NCI-H2171 (cell line): Measurements from ENCODE around the gene MB21D2.
"Not testable (repeated sequence)": the region's sequence is repeated elsewhere in the genome, so short reads cannot be mapped to it uniquely, and the experiment has no call there.

Experiments used
- DNase-seq: peaks from one replicate; lab custom pipeline; 2025; lab: John Stamatoyannopoulos, UW

Gene MB21D2

GRCh38 chr3:192802957-192803899 is 114.4 kb downstream of the MB21D2 start:
- peak; percentile 74 for DNase-seq

DNA sequence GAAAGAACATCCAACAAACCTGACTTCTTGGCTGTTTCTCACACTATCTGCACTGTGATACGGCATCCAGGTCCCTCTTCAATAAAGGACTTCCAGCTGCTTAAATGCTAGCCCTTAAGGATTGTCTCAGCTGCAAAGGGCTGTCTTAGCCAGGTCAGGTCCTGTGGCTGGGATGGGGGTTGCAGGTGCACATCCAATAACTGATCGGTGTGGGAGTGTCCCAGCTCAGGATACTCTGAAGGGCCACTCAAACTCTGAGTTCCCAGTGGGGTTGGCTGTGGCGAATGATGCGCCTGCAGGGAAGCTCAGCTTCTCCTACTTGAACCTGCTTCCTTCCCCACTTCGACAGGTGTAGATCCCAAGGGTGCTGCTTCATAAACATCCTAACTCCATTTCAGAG is 115.7 kb downstream of the MB21D2 start:
- no peak for DNase-seq

DNA sequence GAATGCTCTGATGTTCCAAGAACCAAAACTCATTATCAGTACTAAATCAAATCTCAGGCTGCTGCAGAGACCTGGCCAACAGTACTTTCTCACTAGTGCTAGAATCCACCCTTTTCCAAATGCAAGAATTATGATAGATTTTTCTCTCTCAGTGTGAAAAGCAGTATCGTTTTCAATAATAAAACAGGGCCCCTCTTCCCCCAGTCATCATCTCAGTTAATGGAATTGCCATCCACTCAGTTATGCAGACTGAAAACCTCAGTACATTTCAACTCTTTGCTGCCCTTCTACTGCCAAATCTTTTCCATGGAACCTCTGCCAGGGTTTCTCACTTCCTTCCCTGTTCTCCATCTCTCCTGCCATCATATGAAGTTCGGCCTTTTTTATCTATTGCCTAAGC is 117.9 kb downstream of the MB21D2 start:
- DNase-seq: no peak

DNA sequence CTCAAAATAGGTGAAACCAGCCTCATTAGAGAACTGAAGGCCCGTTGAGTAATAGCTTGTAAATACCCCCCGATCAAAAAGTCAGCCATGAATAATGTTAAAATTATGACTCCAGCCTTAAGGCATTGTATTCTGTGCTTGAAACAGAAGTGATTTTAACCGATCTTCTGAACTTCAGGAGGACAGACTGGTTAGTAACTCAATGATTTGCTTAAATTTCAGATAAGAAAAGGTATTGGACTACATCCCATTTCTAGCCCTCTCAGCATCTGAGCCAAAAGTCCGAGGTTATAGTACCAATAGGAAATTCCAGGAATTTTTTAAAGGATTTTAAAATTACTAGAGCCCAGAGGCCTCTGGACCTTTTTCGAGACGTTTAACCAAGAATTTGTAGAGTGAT is 122.6 kb downstream of the MB21D2 start:
- DNase-seq: no peak

DNA sequence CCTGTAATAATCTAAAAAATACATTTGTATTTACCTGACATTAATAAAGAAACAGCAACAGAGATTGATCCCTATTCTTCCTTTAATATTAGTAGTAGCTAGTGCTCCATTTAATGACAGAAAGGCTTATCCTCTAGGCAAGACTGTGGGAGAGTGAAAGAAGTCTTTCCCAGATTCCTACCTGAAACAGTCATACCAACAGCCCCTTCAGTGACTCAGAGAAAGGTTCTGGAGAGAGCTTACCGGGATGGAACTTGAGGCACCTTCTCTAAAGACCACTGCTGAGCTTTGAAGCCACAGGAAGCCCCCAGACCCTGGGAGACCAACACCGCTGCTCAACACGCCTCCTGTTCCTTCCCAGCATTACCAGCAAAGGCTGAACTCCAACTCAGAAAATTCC is 123.4 kb downstream of the MB21D2 start:
- DNase-seq: no peak

DNA sequence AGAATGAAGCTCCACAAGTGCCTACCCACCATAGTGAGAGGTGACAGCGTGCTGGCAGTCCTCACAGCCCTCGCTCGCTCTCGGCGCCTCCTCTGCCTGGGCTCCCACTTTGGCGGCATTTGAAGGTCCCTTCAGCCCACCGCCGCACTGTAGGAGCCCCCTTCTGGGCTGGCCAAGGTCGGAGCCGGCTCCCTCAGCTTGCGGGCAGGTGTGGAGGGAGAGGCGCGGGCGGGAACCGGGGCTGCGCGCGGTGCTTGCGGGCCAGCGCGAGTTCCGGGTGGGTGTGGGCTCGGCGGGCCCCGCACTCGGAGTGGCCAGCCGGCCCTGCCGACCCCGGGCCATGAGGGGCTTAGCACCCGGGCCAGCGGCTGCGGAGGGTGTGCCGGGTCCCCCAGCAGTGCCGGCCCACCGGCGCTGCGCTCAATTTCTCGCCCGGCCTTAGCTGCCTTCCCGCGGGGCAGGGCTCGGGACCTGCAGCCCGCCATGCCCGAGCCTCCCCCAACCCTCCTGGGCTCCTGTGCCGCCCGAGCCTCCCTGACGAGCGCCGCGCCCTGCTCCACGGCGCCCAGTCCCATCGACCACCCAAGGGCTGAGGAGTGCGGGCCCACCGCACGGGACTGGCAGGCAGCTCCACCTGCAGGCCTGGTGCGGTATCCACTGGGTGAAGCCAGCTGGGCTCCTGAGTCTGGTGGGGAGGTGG is 128.7 kb downstream of the MB21D2 start:
- DNase-seq: not testable (repeated sequence)

DNA sequence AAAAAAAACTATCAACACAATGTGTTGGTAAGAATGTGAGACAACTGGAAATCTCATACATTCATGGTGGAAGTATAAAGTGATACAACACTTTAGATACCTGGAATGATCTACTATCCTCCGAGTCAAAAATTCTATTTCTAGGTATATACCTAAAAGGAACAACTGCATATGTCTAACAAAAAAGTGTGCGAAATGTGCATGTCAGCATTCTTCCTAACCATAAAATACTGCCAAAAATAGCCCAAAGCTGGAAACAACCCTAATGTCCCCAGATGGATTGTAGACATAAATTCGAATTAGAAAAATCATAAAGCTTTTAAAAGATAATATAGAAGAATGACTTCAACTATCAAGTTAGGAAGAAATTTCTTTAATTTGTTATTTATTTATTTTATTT is 139.1 kb downstream of the MB21D2 start:
- no peak for DNase-seq

GRCh38 chr3:192774341-192774740 is 143.3 kb downstream of the MB21D2 start:
- DNase-seq: not testable (repeated sequence)

DNA sequence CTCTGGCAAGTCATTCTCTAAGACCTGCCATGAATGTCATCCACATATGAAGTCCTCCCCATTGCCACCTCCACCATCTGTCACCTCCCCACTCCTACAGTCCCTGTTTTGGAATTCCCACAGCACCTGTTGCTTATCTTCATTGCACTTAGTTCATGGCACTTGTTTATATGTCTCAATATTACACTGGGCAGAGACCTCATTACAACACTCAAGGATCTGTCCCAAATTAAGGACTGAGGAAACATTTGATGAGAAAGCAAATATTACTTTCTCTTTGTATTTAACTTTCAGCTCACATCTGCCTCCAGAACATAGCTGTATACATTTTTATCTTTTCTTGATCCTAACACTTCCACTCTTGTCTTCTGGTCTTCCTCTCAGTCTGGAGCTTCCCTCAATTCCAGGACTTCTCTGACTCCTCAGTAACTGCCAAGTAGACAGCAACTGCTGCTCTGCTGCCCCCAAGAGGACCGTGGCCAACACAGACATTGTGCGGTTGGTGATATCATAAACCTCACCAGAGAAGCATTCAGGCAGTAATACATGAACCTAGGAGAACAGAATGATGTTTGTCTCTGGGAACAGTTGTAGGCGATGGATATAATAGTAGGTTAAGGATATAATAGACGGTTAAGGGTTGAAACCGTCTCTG is 145.3 kb downstream of the MB21D2 start:
- peak; percentile 9 for DNase-seq

GRCh38 chr3:192758654-192759053 is 159.0 kb downstream of the MB21D2 start:
- DNase-seq: no peak

GRCh38 chr3:192751148-192751547 is 166.5 kb downstream of the MB21D2 start:
- DNase-seq: no peak

DNA sequence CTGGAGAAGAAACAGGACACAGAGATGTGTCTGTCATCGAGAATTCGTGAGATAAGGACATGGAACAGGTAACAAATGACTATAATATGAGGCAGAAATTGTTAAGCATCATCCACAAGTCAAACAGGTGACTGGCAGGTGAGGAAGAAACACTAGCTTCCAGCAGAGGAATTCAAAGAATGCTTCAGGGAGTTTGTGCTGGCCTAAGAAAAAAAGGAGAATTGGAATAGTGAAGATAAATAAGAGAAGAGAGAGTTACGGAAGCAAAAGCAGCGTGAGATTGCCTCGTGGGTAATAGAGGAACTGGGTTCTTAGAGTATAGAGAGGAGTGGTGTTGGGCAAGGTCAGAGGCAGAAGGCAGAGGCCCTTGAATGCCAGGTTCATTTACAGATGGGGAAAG is 167.5 kb downstream of the MB21D2 start:
- no peak for DNase-seq

GRCh38 chr3:192747746-192748145 is 169.9 kb downstream of the MB21D2 start:
- no peak for DNase-seq

- no peak for DNase-seq
Measured at GRCh38 chr3:192747145-192747544, 170.5 kb downstream of the MB21D2 start.
